ENCODE data around the gene AGBL1.
"Not testable (repeated sequence)": the region's sequence is repeated elsewhere in the genome, so short reads cannot be mapped to it uniquely, and the experiment has no call there.

AGBL1 gene

DNA sequence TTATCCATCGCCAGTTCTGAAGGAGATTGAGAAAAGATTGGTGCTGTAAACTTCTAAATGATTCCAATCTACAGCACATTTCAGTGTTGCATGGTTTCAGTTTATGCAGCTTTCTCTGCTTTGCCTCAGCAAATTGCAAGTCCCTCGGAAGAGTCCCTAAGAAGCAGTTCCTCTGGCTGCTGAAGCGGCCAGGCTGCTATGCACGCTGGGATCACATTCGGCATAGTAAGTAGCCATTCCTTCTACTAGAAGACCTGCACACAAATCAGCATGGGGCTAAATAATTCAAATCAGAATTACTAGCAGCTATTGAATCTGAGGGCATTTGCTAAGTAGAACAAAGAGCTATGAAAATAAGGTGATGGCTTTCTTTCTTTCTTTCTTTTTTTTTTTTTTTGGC lies 769.5 kb downstream of the AGBL1 start:
- no peak for DNase-seq (ENCODE audit: extremely low read depth in 1 of 2, low read depth in 1 of 2)

GRCh38 chr15:86849558-86850285 lies 770.1 kb downstream of the AGBL1 start:
- no peak for DNase-seq (ENCODE audit: extremely low read depth in 1 of 2, low read depth in 1 of 2)

DNA sequence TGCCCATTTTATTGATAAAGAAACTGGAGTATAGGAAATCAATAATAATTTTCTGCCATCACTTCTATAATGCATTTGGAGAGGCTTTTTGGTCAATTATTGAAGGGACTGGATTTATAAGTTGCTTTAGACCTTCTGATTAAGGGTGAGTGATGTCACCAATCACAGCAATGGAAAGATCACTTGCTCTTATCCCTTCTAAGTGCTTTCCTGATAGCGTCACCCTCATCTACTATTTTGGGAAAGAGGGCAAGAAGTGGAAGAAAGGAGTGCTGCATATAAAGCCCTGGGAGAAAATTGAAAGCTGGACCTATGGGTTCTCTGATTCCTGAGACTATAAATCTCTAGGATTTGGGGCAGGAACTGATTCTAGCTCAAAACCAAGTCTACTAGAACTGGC lies 771.3 kb downstream of the AGBL1 start:
- no peak for DNase-seq (ENCODE audit: extremely low read depth in 1 of 2, low read depth in 1 of 2)

- no peak for DNase-seq (ENCODE audit: extremely low read depth in 1 of 2, low read depth in 1 of 2)
Measured at GRCh38 chr15:86852741-86853140, 773.1 kb downstream of the AGBL1 start.

DNA sequence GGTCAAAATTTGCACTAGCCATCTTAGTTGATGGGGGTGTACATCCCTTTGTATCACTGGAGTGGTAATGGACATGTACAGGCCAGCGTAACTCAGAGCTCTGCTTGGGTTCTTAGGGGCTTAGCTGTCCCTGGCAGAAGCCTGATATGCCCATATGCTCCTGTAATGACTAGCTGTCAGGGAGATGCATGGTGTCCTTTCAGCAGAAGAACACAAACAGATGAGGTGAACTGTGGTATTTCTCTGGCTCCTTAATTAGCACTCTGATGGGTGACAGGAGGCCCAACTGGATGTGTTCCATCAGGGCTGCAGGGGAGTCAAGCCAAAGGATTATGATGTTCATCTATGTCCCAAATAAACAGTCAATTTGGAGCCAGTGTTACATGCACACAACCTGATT lies 774.5 kb downstream of the AGBL1 start:
- DNase-seq (ENCODE audit: extremely low read depth in 1 of 2, low read depth in 1 of 2) = no peak

- DNase-seq (ENCODE audit: extremely low read depth in 1 of 2, low read depth in 1 of 2) = no peak
Measured at GRCh38 chr15:86855307-86856291, 775.9 kb downstream of the AGBL1 start.

- DNase-seq (ENCODE audit: extremely low read depth in 1 of 2, low read depth in 1 of 2) = no peak
Measured at GRCh38 chr15:86857701-86858100, 778.0 kb downstream of the AGBL1 start.

DNA sequence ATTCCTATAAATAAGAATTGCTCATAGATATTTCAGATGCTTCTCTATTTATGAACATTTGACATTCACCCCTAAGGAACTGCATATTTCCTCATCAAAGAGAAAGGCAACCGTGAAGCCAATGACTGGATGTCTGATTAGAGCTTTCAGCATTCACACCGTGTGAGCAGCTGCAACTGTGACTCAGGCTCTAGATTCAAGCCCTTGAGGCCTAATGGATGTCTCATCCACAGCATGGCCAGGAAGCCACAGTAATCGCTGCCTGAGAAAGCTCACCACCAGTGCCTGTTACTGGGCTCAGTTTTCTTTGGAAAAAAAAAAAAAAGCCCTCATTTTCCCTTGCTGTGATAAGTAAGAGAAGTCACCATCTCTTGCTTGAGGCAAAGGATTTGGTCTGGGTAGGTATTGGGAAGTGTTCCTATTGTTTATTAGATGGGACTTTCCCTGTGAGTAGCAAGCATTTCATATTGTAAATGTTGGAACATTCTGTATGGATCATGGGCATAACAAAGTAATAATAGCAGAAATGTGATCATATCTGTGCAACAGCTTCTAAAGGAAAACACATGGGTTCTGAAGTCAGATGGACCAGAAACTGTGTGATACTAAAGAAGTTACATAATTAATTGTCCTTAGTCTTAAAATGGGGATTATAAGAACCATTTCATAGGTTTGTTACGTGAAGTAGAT lies 783.7 kb downstream of the AGBL1 start:
- no peak for DNase-seq (ENCODE audit: extremely low read depth in 1 of 2, low read depth in 1 of 2)

- DNase-seq (ENCODE audit: extremely low read depth in 1 of 2, low read depth in 1 of 2) = no peak
Measured at GRCh38 chr15:86865920-86866319, 786.2 kb downstream of the AGBL1 start.

DNA sequence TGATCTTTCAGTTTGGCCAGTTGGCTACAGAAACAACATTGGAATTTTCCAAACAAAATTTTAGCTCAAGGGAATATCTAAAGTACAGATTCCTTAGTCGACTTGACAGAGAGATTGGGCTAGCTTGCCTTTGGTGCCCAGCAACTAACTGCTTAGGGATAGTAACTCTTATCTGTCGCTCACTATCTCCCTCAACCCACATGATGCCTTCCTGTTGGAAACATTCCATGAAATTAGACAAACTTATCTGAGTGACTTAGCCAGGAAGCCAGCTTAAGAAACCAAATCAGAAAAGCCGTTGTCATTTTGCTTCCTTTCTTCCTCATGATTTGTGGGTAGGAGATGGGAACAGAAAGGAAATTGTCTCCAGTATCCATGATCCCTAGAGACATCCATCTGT lies 791.2 kb downstream of the AGBL1 start:
- no peak for DNase-seq (ENCODE audit: extremely low read depth in 1 of 2, low read depth in 1 of 2)

GRCh38 chr15:86871964-86872363 lies 792.3 kb downstream of the AGBL1 start:
- no peak for DNase-seq (ENCODE audit: extremely low read depth in 1 of 2, low read depth in 1 of 2)

DNA sequence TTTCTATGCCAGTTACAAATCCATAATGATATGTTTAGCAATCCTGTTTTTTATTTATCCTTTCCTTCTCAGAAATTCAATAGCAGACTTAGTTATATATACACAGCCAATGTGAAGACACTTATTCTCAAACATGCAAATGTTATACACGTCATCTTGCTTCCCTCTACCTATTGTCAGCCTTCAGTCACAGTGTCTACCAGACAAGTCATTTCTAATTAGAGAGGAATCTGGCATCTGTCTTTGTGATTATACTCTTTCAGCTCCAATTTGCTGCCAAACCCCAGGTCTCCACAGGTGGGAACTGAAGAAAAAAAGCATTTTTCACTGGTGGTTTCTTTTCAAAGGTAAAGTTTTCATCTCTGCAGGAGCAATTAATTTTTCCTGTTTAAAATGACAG lies 793.1 kb downstream of the AGBL1 start:
- DNase-seq (ENCODE audit: extremely low read depth in 1 of 2, low read depth in 1 of 2) = no peak

GRCh38 chr15:86875067-86875466 lies 795.4 kb downstream of the AGBL1 start:
- DNase-seq (ENCODE audit: extremely low read depth in 1 of 2, low read depth in 1 of 2) = no peak

DNA sequence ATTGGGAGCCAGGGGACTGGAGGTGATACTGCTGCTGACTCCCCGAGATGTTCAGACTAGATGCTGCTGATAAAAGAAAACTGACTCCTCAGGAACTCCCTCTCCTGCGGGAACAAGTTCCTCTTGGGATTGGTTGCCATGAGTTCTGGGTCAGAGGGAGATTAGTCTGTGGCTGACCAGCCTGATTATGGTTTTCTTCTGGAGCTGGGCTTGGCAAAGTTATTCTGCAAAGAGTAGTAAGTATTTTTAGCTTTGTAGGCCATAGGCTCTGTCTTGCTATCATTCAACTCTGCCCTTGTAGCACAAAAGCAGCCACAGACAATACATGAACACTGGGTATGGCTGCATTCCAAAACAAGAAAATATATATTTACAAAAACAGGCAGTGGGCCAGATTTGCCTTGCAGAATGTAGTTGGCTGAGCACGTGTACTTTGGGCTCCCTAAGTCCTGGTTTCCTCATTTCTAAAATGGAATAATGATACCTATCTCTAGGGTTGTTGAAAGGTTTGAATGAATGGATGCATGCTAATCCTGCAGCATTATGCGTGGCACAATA lies 796.8 kb downstream of the AGBL1 start:
- no peak for DNase-seq (ENCODE audit: extremely low read depth in 1 of 2, low read depth in 1 of 2)

DNA sequence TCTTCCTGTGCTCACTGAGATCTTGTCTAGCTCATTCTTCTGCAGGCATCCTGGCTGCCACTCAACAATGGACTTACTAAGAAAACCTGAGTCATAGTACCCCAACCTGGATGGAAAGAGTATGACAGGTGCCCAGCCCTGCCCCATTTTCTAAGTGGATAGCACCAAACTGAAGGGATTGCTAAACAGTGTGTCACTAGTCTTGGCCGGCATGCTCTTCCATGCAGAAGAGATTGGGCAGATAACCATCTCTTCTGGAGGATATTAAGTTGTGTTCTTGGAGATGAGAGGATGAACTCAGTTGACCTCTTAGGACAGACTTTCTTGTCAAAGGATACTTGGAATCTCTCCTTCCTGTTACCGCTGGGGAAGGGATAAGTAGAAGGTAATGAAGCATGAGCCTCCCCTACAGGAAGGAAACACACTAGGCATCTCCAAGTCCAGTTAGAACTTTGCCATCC lies 797.5 kb downstream of the AGBL1 start:
- no peak for DNase-seq (ENCODE audit: extremely low read depth in 1 of 2, low read depth in 1 of 2)

DNA sequence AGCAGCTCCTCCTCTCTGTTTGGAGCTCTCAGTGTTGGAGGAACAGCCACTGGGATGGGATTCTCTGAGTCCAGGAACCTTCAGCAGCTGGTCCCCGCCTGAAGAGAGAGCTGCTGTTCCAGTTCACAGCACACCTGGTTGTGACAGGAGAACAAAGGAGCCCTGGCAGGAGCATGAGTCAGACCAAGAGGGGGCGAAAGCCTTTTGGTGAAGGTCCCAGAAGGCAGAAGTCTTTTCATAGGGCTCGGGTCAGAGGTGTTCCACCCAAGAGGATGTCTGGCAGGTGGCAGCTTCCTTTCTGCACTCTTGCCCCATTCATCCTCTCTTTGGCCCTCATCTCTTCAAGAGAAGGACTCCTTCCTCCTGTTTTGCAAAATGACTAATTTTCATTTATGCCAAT lies 799.2 kb downstream of the AGBL1 start:
- DNase-seq (ENCODE audit: extremely low read depth in 1 of 2, low read depth in 1 of 2) = not testable (repeated sequence)

DNA sequence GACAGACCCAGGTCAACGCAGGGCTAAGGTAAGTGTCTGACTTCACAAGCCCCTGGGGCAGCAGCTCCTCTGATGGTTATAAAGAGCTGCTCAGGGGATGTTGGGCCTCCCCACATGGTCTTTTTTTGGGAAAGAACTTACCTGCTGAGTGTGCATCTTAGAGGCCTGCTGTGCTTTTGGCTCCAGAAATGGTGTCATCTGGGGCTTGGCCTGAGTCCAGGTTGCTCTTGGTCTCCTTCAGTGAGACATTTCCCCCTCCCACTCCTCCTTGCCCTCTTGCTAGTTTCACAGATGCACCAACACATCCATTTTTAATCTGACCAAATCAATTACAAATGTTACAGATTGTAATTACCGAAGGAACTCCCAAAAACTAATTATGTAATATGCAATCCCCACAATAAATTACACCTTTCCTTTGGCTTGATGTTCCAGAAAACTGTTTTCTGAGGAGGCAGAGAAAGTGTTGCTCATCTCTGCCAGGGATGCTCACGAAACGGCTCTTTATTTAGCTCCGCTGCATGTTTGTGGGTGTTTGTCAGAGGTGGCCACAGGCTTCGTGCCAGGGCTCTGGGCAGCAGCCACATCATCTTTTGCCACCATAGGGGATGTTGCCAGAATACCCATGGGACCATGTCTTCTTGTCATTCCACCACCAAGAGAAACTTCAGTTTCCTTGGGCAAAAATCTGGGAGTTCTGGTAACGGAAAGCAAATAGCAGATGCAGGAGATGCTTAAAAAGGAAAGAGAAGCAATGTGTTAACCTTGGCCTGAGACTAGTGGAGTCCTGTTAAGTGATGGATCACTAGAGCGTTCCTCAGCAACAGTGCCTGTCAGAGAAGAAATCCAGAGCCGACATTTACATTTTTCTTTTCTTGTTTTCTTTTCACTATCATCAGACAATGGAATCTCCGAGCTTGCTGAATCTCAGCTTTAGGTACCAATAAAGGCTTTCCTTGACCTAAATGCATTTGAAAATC lies 799.9 kb downstream of the AGBL1 start:
- DNase-seq (ENCODE audit: extremely low read depth in 1 of 2, low read depth in 1 of 2) = no peak

GRCh38 chr15:86885616-86886015 lies 805.9 kb downstream of the AGBL1 start:
- no peak for DNase-seq (ENCODE audit: extremely low read depth in 1 of 2, low read depth in 1 of 2)

DNA sequence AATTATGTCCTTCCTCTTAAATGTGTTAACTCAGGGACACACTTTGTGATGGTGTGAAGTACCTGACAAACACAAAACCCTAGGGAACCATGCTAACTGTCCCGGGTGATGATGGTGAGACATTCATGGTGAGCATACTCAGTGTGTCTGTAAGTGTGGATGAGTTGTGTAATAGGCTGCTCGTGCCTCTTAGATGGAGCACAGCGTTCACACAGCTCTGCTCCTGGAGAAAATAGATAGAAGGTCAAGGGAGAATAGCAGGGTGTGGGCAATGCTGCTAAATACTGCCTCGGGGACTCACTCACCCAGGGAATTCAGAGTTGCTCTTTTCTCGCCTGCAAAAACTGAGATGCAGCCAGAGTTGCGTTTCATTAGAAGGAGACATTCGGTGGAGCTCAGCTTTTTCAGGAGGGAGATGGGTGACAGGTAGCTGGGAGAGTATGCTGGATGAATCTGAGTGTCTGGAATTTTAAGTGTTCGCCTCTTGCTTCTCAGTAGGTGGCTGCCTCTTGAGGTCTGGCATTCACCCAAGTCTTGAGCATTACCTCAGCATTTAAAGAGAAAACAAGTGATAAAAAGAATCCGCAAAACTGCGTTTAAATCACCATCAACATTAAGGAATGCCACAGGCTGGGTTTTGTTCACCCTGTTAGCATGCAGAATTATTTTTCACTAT lies 813.2 kb downstream of the AGBL1 start:
- no peak for DNase-seq (ENCODE audit: extremely low read depth in 1 of 2, low read depth in 1 of 2)
